ENCODE results near the gene ABHD14A. TPM values are rescaled to one million over a fixed set of nuclear protein-coding genes. Genes with fewer than 3 reads are reported as not detected.

Gene ABHD14A
- total RNA-seq, 1 donor from 2014 or later: 14.8 TPM

GRCh38 chr3:51975852-51976549 is 1.1 kb downstream of the ABHD14A start:
- no peaks in the 10 kb centered on the region for H3K27me3 Mint-ChIP-seq (ENCODE audit: low read depth)
- H3K36me3 Mint-ChIP-seq (ENCODE audit: low read depth): no peaks in the 10 kb centered on the region
- peak; percentile 66 for DNase-seq (ENCODE audit: low read depth, low spot score)
- H3K4me1 Mint-ChIP-seq: peaks cover 27% of the 10 kb centered on the region
- no peaks in the 10 kb centered on the region for H3K9me3 Mint-ChIP-seq
- H3K4me3 Mint-ChIP-seq: peak overlapping the region; percentile 86
- peak; percentile 19 for TF ChIP-seq CTCF (conservative IDR thresholded peaks at IDR 0.05)
- no peak overlapping the region for H3K27ac Mint-ChIP-seq (ENCODE audit: unreplicated experiment)

- H3K27me3 Mint-ChIP-seq (ENCODE audit: low read depth): no peaks in the 10 kb centered on the region
- TF ChIP-seq CTCF (conservative IDR thresholded peaks at IDR 0.05): no peak
- H3K4me1 Mint-ChIP-seq: peaks cover 38% of the 10 kb centered on the region
- peak overlapping the region; percentile 86 for H3K4me3 Mint-ChIP-seq
- H3K27ac Mint-ChIP-seq (ENCODE audit: unreplicated experiment): no peak overlapping the region
- DNase-seq (ENCODE audit: low read depth, low spot score): no peak
- no peaks in the 10 kb centered on the region for H3K9me3 Mint-ChIP-seq
- H3K36me3 Mint-ChIP-seq (ENCODE audit: low read depth): no peaks in the 10 kb centered on the region
Measured at GRCh38 chr3:51977446-51978142, 2.7 kb downstream of the ABHD14A start.

GRCh38 chr3:51978143-51978502 is 3.3 kb downstream of the ABHD14A start:
- Mint-ChIP-seq H3K9me3 (no peaks in the 10 kb centered on the region), H3K36me3 (ENCODE audit: low read depth) (no peaks in the 10 kb centered on the region), H3K27ac (ENCODE audit: unreplicated experiment) (no peak overlapping the region), H3K27me3 (ENCODE audit: low read depth) (no peaks in the 10 kb centered on the region), H3K4me1 (peaks cover 41% of the 10 kb centered on the region), H3K4me3 (peak overlapping the region; percentile 12)
- no peak for DNase-seq (ENCODE audit: low read depth, low spot score)
- TF ChIP-seq CTCF (conservative IDR thresholded peaks at IDR 0.05): no peak

- DNase-seq (ENCODE audit: low read depth, low spot score): no peak
- no peaks in the 10 kb centered on the region for H3K36me3 Mint-ChIP-seq (ENCODE audit: low read depth)
- no peaks in the 10 kb centered on the region for H3K9me3 Mint-ChIP-seq
- no peaks in the 10 kb centered on the region for H3K27me3 Mint-ChIP-seq (ENCODE audit: low read depth)
- no peak overlapping the region for H3K4me3 Mint-ChIP-seq
- H3K4me1 Mint-ChIP-seq: peaks cover 37% of the 10 kb centered on the region
- H3K27ac Mint-ChIP-seq (ENCODE audit: unreplicated experiment): no peak overlapping the region
- no peak for TF ChIP-seq CTCF (conservative IDR thresholded peaks at IDR 0.05)
Measured at GRCh38 chr3:51980253-51980652, 5.4 kb downstream of the ABHD14A start.

GRCh38 chr3:51982352-51982837 is 7.5 kb downstream of the ABHD14A start:
- Mint-ChIP-seq H3K27ac (ENCODE audit: unreplicated experiment) (peak overlapping the region; percentile 88), H3K4me1 (peaks cover 24% of the 10 kb centered on the region), H3K9me3 (no peaks in the 10 kb centered on the region), H3K4me3 (peak overlapping the region; percentile 88), H3K27me3 (ENCODE audit: low read depth) (no peaks in the 10 kb centered on the region), H3K36me3 (ENCODE audit: low read depth) (no peaks in the 10 kb centered on the region)
- peak; percentile 69 for TF ChIP-seq CTCF (conservative IDR thresholded peaks at IDR 0.05)
- no peak for DNase-seq (ENCODE audit: low read depth, low spot score)
